Neural cell (in vitro differentiated cells): ENCODE measurements around the gene NHS. TPM values are rescaled to one million over a fixed set of nuclear protein-coding genes. Genes with fewer than 3 reads are reported as not detected.

Experiments
- H2AFZ ChIP-seq: fragments of 200-600, 300-800 bp; sonication (generic), shearing (Covaris generic); 2 replicates; pipeline ENCODE4 v1.6.0; 2014; ENCODE audit warnings: low read depth, mild to moderate bottlenecking, antibody characterized with exemption, low read length, moderate library complexity
- H3F3A ChIP-seq: fragments of 200-600 bp; shearing (Covaris generic); 2 replicates; pipeline ENCODE4 v1.6.1; 2016; ENCODE audit warnings: mild to moderate bottlenecking, moderate library complexity, mixed read lengths, antibody characterized with exemption, low read length; ENCODE audit not compliant: insufficient read depth, poor library complexity, severe bottlenecking
- H3K27ac ChIP-seq: fragments of 200-600, 300-800 bp; sonication (generic), shearing (Covaris generic); 2 replicates; pipeline ENCODE4 v1.5.1; 2014; ENCODE audit warnings: mild to moderate bottlenecking, low read length, moderate library complexity
- H3K27me3 ChIP-seq: fragments of 300-800, 200-600 bp; sonication (generic), shearing (Covaris generic); 2 replicates; pipeline ENCODE4 v1.6.0; 2014; ENCODE audit warnings: mild to moderate bottlenecking, low read depth, low read length, moderate library complexity; ENCODE audit not compliant: insufficient read depth
- H3K36me3 ChIP-seq: fragments of 300-800, 200-600 bp; sonication (generic), shearing (Covaris generic); 2 replicates; pipeline ENCODE4 v1.5.1; 2014; ENCODE audit warnings: mild to moderate bottlenecking, antibody characterized with exemption, low read length, moderate library complexity; ENCODE audit not compliant: insufficient read depth
- H3K4me2 ChIP-seq: fragments of 300-800, 200-600 bp; sonication (generic), shearing (Covaris generic); 2 replicates; pipeline ENCODE4 v1.6.0; 2014; ENCODE audit warnings: mild to moderate bottlenecking, low read length
- H3K4me3 ChIP-seq: fragments of 300-800, 200-600 bp; sonication (generic), shearing (Covaris generic); 2 replicates; pipeline ENCODE4 v1.5.1; 2014; ENCODE audit warnings: mild to moderate bottlenecking, low read length, moderate library complexity
- H3K79me2 ChIP-seq: fragments of 200-600 bp; shearing (Covaris generic); replicated peaks from 2 replicates; pipeline ENCODE4 v1.6.0; 2014; ENCODE audit warnings: mild to moderate bottlenecking, low read length, moderate library complexity; ENCODE audit not compliant: insufficient read depth
- H3K9ac ChIP-seq: fragments of 300-800, 200-600 bp; sonication (generic), shearing (Covaris generic); 2 replicates; pipeline ENCODE4 v1.6.1; 2016; ENCODE audit warnings: mild to moderate bottlenecking, low read length, mixed read lengths
- H3K9me2 ChIP-seq: fragments of 200-600 bp; shearing (Covaris generic); 2 replicates; pipeline ENCODE4 v1.6.1; 2016; ENCODE audit warnings: mild to moderate bottlenecking, low read length, mixed read lengths; ENCODE audit not compliant: insufficient read depth
- H3K9me3 ChIP-seq: fragments of 200-600, 300-800 bp; sonication (generic), shearing (Covaris generic); 2 replicates; pipeline ENCODE4 v1.6.1; 2016; ENCODE audit warnings: mild to moderate bottlenecking, mixed run types, low read length, moderate library complexity, mixed read lengths
- H4K20me1 ChIP-seq: fragments of 200-600 bp; shearing (Covaris generic); 2 replicates; pipeline ENCODE4 v1.6.1; 2016; ENCODE audit warnings: mild to moderate bottlenecking, mixed run types; ENCODE audit not compliant: insufficient read depth
- EP300 ChIP-seq: fragments of 450-650 bp; conservative IDR thresholded peaks from 2 replicates; pipeline ENCODE4 v1.6.1; 2014; ENCODE audit warnings: antibody characterized with exemption, mild to moderate bottlenecking, moderate library complexity; ENCODE audit not compliant: poor library complexity, severe bottlenecking
- EZH2 ChIP-seq: fragments of 200-600, 300-800 bp; shearing (Covaris generic), sonication (generic); IDR thresholded peaks from 2 replicates; pipeline ENCODE4 v1.6.1; 2014; ENCODE audit warnings: antibody characterized with exemption, low read length, borderline replicate concordance, mild to moderate bottlenecking; ENCODE audit not compliant: insufficient read depth, poor library complexity, severe bottlenecking
- MXI1 ChIP-seq: fragments of 450-650 bp; conservative IDR thresholded peaks from 2 replicates; pipeline ENCODE4 v1.6.1; 2014; ENCODE audit warnings: antibody characterized with exemption, mild to moderate bottlenecking; ENCODE audit not compliant: poor library complexity, severe bottlenecking
- POLR2AphosphoS5 ChIP-seq: IDR thresholded peaks from 2 replicates; pipeline ENCODE4 v1.6.1; 2012
- RAD21 ChIP-seq: fragments of 450-650 bp; conservative IDR thresholded peaks from 2 replicates; pipeline ENCODE4 v1.6.1; 2014; ENCODE audit warnings: antibody characterized with exemption, mild to moderate bottlenecking, moderate library complexity
- SMC3 ChIP-seq: fragments of 450-650 bp; conservative IDR thresholded peaks from 2 replicates; pipeline ENCODE4 v1.6.1; 2014; ENCODE audit warnings: antibody characterized with exemption, mild to moderate bottlenecking, moderate library complexity; ENCODE audit not compliant: poor library complexity
- TAF1 ChIP-seq: IDR thresholded peaks from 2 replicates; pipeline ENCODE4 v1.6.1; 2012; ENCODE audit warnings: low read depth
- polyA plus RNA-seq: library from polyadenylated mRNA; depleted of rRNA; stranded (reverse); fragments of >200 nt; gene quantifications from 2 replicates; pipeline ENCODE4 v1.2.3, GENCODE V29; 2014
- TF ChIP-seq, protein P1 (sequence below): fragments of 450-650 bp; IDR thresholded peaks from 2 replicates; pipeline ENCODE4 v1.5.1; 2014; ENCODE audit warnings: antibody characterized with exemption, mild to moderate bottlenecking, moderate library complexity; ENCODE audit not compliant: poor library complexity, severe bottlenecking
- TF ChIP-seq, protein P2 (sequence below): IDR thresholded peaks from 2 replicates; pipeline ENCODE4 v1.6.1; 2012; ENCODE audit warnings: borderline replicate concordance

NHS gene
- polyA plus RNA-seq, 1 donor from 2014 or later, result 1.9 TPM

DNA sequence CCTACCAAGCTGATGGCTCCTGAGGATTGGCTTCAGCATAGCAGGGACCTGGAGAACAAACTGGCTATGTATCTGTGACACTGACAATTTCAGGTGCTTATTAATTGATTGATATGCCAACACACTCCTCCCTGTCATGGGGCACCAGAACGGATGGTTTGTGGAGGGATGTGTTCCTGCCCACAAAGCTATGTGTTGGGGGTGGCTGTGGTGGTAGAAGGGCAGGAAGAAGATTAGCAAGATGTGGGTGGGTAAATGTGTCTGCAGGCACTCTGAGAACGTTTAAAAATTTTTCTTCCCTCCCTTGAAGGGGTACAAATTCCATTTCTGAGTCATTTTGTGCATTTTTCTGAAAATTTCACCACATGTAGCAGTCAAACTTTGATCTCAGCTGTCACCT, 307.3 kb downstream of the NHS start:
- Histone ChIP-seq H3K27me3 (no peaks in the 10 kb centered on the region), H3K4me2 (no peak overlapping the region), H4K20me1 (no peaks in the 10 kb centered on the region), H3K79me2 (no peaks in the 10 kb centered on the region), H3F3A (no peaks in the 10 kb centered on the region), H3K27ac (no peak overlapping the region), H3K9me2 (no peaks in the 10 kb centered on the region), H3K9me3 (no peaks in the 10 kb centered on the region), H3K9ac (no peak overlapping the region), H3K4me3 (no peak overlapping the region), H2AFZ (no peak overlapping the region), H3K36me3 (no peaks in the 10 kb centered on the region)
- TF ChIP-seq EP300, result no peak

DNA sequence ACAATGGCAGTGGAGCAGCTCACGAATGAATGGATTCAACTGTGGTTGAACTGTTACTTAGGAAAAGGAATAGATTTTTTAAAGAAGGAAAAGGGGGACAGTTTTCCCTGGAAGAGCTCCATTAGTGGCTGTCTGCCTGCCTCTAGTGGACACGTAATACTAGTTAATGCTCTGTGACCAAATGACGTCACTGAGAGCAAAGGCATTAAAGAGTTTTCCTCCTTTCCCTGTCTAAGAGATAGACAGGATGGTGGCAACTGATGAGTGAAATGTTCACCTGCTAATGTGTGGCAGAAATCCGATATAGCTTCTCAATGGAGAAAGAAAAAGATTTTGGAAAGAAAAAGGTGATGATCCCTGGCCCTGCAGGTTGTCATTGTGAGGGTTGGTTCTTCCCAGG, 310.0 kb downstream of the NHS start:
- Histone ChIP-seq H3K27me3 (no peaks in the 10 kb centered on the region), H3K4me3 (no peak overlapping the region), H3K27ac (no peak overlapping the region), H3K36me3 (no peaks in the 10 kb centered on the region), H3K9me3 (no peaks in the 10 kb centered on the region), H4K20me1 (no peaks in the 10 kb centered on the region), H3K79me2 (no peaks in the 10 kb centered on the region), H2AFZ (no peak overlapping the region), H3K4me2 (no peak overlapping the region), H3K9me2 (no peaks in the 10 kb centered on the region), H3K9ac (no peak overlapping the region), H3F3A (no peaks in the 10 kb centered on the region)
- TF ChIP-seq POLR2AphosphoS5, result no peak
- TF ChIP-seq MXI1, result no peak
- no peak for TF ChIP-seq EP300
- TF ChIP-seq TAF1, result no peak
- TF ChIP-seq, protein P1, sequence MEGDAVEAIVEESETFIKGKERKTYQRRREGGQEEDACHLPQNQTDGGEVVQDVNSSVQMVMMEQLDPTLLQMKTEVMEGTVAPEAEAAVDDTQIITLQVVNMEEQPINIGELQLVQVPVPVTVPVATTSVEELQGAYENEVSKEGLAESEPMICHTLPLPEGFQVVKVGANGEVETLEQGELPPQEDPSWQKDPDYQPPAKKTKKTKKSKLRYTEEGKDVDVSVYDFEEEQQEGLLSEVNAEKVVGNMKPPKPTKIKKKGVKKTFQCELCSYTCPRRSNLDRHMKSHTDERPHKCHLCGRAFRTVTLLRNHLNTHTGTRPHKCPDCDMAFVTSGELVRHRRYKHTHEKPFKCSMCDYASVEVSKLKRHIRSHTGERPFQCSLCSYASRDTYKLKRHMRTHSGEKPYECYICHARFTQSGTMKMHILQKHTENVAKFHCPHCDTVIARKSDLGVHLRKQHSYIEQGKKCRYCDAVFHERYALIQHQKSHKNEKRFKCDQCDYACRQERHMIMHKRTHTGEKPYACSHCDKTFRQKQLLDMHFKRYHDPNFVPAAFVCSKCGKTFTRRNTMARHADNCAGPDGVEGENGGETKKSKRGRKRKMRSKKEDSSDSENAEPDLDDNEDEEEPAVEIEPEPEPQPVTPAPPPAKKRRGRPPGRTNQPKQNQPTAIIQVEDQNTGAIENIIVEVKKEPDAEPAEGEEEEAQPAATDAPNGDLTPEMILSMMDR, result no peak
- no peak for TF ChIP-seq EZH2
- no peak for TF ChIP-seq RAD21
- no peak for TF ChIP-seq SMC3
- TF ChIP-seq, protein P2, sequence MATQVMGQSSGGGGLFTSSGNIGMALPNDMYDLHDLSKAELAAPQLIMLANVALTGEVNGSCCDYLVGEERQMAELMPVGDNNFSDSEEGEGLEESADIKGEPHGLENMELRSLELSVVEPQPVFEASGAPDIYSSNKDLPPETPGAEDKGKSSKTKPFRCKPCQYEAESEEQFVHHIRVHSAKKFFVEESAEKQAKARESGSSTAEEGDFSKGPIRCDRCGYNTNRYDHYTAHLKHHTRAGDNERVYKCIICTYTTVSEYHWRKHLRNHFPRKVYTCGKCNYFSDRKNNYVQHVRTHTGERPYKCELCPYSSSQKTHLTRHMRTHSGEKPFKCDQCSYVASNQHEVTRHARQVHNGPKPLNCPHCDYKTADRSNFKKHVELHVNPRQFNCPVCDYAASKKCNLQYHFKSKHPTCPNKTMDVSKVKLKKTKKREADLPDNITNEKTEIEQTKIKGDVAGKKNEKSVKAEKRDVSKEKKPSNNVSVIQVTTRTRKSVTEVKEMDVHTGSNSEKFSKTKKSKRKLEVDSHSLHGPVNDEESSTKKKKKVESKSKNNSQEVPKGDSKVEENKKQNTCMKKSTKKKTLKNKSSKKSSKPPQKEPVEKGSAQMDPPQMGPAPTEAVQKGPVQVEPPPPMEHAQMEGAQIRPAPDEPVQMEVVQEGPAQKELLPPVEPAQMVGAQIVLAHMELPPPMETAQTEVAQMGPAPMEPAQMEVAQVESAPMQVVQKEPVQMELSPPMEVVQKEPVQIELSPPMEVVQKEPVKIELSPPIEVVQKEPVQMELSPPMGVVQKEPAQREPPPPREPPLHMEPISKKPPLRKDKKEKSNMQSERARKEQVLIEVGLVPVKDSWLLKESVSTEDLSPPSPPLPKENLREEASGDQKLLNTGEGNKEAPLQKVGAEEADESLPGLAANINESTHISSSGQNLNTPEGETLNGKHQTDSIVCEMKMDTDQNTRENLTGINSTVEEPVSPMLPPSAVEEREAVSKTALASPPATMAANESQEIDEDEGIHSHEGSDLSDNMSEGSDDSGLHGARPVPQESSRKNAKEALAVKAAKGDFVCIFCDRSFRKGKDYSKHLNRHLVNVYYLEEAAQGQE, result no peak

DNA sequence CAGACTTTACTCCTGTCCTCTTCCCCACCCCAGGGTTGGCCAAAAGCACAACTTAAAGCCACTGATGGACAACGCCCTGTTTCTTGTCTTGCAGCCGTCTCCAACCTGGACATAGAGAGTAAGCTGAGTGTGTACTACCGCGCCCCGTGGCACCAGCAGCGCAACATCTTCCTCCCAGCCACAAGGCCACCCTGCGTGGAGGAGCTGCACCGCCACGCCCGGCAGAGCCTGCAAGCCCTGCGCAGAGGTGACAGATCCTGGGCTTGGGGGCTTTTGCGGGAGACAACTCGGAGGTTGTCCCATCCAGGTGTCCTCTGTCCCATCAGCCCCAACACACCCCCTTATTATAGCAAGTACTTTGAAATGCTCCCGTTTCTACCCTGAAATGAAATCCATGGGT, 312.6 kb downstream of the NHS start:
- Histone ChIP-seq H3K9me2 (no peaks in the 10 kb centered on the region), H3K4me3 (no peak overlapping the region), H3F3A (no peaks in the 10 kb centered on the region), H3K9ac (no peak overlapping the region), H3K27ac (no peak overlapping the region), H3K4me2 (no peak overlapping the region), H4K20me1 (no peaks in the 10 kb centered on the region), H3K27me3 (no peaks in the 10 kb centered on the region), H3K79me2 (no peaks in the 10 kb centered on the region), H2AFZ (no peak overlapping the region), H3K36me3 (no peaks in the 10 kb centered on the region), H3K9me3 (no peaks in the 10 kb centered on the region)
- no peak for TF ChIP-seq MXI1
- no peak for TF ChIP-seq SMC3
- no peak for TF ChIP-seq RAD21
- TF ChIP-seq TAF1, result no peak
- TF ChIP-seq, protein P2, result no peak
- no peak for TF ChIP-seq EP300
- TF ChIP-seq, protein P1, result no peak
- TF ChIP-seq POLR2AphosphoS5, result no peak
